Measurements from ENCODE around the gene LRRC28. TPM values are rescaled to one million over a fixed set of nuclear protein-coding genes. Genes with fewer than 3 reads are reported as not detected.

The LRRC28 gene
- total RNA-seq, 1 donor from 2014 or later, result 23.8 TPM

DNA sequence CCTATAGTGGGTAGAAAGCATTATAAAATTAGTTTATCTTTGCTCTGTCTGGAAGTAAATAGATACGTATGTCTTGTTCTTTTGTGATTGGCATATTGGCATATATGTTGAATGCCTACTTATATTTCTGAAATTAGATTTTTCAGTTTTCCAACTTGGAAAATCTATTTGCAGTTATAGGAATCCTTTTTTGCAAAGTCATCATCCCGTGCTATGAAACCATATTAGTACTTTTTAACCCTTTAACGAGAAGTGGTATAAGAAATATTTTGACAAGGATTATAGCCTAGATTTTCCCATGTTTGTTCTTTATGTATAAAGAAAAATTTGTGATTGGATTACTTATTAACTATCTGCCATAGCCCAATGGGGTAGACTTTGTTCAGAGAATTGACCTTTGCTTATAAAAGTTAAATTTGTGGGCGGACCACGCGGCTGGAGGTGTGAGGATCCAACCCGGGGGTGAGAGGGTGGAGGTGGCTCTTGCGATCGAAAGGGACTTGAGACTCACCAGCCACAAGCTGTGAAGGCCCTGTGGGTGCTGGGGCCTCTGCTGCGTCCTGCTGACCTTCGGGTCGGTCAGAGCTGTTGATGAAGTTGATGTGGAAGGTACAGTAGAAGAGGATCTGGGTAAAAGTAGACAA, 5.9 kb downstream of the LRRC28 start:
- intact Hi-C loops (cut with DNase I), result no loop called here
- H3K4me3 ChIP-seq, result no peak overlapping the region
- H3K4me1 ChIP-seq, result peaks cover 5% of the 10 kb centered on the region
- TF ChIP-seq POLR2AphosphoS5 (IDR thresholded peaks at IDR 0.05; ENCODE audit: insufficient read depth in 1 of 2, low read depth in 1 of 2), result no peak
- TF ChIP-seq POLR2A (IDR thresholded peaks at IDR 0.05), result no peak
- TF ChIP-seq CTCF (IDR thresholded peaks at IDR 0.05), result no peak
- H3K36me3 ChIP-seq, result peaks cover 0 to 4% of the 10 kb centered on the region in 2 donors
- no peak overlapping the region for H3K27ac ChIP-seq
- DNase-seq (ENCODE audit: extremely low spot score in 2 of 2), result no peak
- H3K9me3 ChIP-seq, result no peaks in the 10 kb centered on the region
- no peaks in the 10 kb centered on the region for H3K27me3 ChIP-seq

DNA sequence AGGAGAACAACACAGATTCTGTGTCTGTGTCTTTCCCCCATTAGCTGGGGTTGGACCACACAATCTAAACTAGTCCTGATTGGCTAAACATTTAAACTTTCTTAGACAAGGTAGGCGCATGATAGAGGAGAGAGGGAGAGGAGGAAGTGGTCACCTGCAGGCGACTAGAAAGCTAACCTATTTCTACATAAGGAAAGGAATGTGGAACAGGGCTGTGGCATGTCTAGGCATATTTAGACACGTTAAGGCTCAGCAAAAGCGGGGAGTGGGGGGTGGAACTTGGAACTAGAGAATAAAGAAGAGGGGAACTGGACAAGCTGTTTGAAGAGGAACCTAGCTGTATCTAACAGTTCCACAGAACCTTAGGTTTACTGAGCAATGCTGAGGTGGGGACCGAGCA, 12.8 kb downstream of the LRRC28 start:
- intact Hi-C loops (cut with DNase I), result no loop called here
- no peak overlapping the region for H3K4me3 ChIP-seq
- TF ChIP-seq POLR2AphosphoS5 (IDR thresholded peaks at IDR 0.05; ENCODE audit: insufficient read depth in 1 of 2, low read depth in 1 of 2) (no peak), POLR2A (IDR thresholded peaks at IDR 0.05) (no peak), CTCF (IDR thresholded peaks at IDR 0.05) (no peak)
- H3K27ac ChIP-seq, result no peak overlapping the region
- no peaks in the 10 kb centered on the region for H3K9me3 ChIP-seq
- no peaks in the 10 kb centered on the region for H3K27me3 ChIP-seq
- DNase-seq (ENCODE audit: extremely low spot score in 2 of 2), result no peak
- H3K36me3 ChIP-seq, result peaks cover 0 to 4% of the 10 kb centered on the region in 2 donors
- H3K4me1 ChIP-seq, result no peaks in the 10 kb centered on the region

GRCh38 chr15:99265541-99266070, 14.3 kb downstream of the LRRC28 start:
- no peak for TF ChIP-seq CTCF (IDR thresholded peaks at IDR 0.05)
- TF ChIP-seq POLR2AphosphoS5 (IDR thresholded peaks at IDR 0.05; ENCODE audit: insufficient read depth in 1 of 2, low read depth in 1 of 2), result peak in 1 of 2 donors; percentile 43
- H3K9me3 ChIP-seq, result no peaks in the 10 kb centered on the region
- intact Hi-C loops (cut with DNase I), result no loop called here

DNA sequence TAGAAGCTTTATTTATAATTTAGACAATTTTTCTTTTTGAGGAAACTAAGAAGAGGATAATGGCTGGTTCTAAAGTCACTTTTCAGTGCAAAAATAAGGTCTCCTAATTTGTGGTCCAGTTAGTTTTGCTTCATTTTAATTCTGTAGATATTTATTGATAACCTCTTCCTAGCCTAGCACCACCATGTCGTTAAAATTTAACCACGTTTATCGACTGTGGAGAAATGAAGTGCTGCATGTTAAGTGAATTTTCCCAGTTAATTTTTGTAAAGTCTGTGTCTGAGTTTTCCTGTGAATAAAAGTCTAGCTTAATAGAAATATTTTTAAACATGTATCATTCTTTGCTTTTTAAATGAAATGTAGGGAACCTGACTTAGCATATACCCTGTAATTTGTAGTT, 16.7 kb downstream of the LRRC28 start:
- Histone ChIP-seq H3K4me1 (no peaks in the 10 kb centered on the region), H3K9me3 (no peaks in the 10 kb centered on the region), H3K27me3 (no peaks in the 10 kb centered on the region), H3K36me3 (no peaks in the 10 kb centered on the region), H3K4me3 (no peak overlapping the region), H3K27ac (no peak overlapping the region)
- no peak for DNase-seq (ENCODE audit: extremely low spot score in 2 of 2)
- intact Hi-C loops (cut with DNase I), result no loop called here
- TF ChIP-seq POLR2AphosphoS5 (IDR thresholded peaks at IDR 0.05; ENCODE audit: insufficient read depth in 1 of 2, low read depth in 1 of 2) (no peak), CTCF (IDR thresholded peaks at IDR 0.05) (no peak), POLR2A (IDR thresholded peaks at IDR 0.05) (no peak)

More at GRCh38 chr15:99265541-99266070, 14.3 kb downstream of the LRRC28 start:
- Histone ChIP-seq H3K36me3 (peaks cover 0 to 4% of the 10 kb centered on the region in 2 donors), H3K4me1 (no peaks in the 10 kb centered on the region), H3K27me3 (no peaks in the 10 kb centered on the region), H3K4me3 (no peak overlapping the region), H3K27ac (no peak overlapping the region)
- DNase-seq (ENCODE audit: extremely low spot score in 2 of 2), result no peak

GRCh38 chr15:99268431-99268830, 17.1 kb downstream of the LRRC28 start:
- Histone ChIP-seq H3K4me1 (no peaks in the 10 kb centered on the region), H3K4me3 (no peak overlapping the region), H3K36me3 (no peaks in the 10 kb centered on the region), H3K27ac (no peak overlapping the region), H3K9me3 (no peaks in the 10 kb centered on the region), H3K27me3 (no peaks in the 10 kb centered on the region)
- DNase-seq (ENCODE audit: extremely low spot score in 2 of 2), result no peak
- TF ChIP-seq POLR2A (IDR thresholded peaks at IDR 0.05), result no peak
- TF ChIP-seq POLR2AphosphoS5 (IDR thresholded peaks at IDR 0.05; ENCODE audit: insufficient read depth in 1 of 2, low read depth in 1 of 2), result no peak
- no peak for TF ChIP-seq CTCF (IDR thresholded peaks at IDR 0.05)
- intact Hi-C loops (cut with DNase I), result no loop called here
